GM12878 (cell line): ENCODE data around the gene SH3BP1. TPM values are rescaled to one million over a fixed set of nuclear protein-coding genes. Genes with fewer than 3 reads are reported as not detected.

Experiments
- polyA plus RNA-seq, 11 experiments: library from polyadenylated mRNA; depleted of rRNA in 4 of 11; unstranded in 6 of 11; stranded (reverse) in 5 of 11; fragments of >200 nt; fragmentation: Nextera tagmentation in 4 of 11; fragmentation: Illumina TruSeq in 1 of 11; extraction: Ambion mirVana in 4 of 11; extraction: Trizol in 1 of 11; gene quantifications; 1 replicate in 1 of 11; 2 replicates in 10 of 11; pipeline versions ENCODE4 v1.2.1 to v1.2.3, GENCODE V29; 2011 to 2016; ENCODE audit warnings: inconsistent platforms in 2 of 11, missing spikeins in 2 of 11, low read depth in 1 of 11
- small RNA-seq: library from RNA; depleted of rRNA; stranded (forward); fragments of <200 nt; gene quantifications from one replicate; pipeline ENCODE3, GENCODE V24; 2014
- total RNA-seq, 4 experiments: library from RNA; depleted of rRNA in 3 of 4; stranded (reverse); fragments of >200 nt in 3 of 4; fragmentation: Illumina TruSeq in 1 of 4; extraction: Trizol in 1 of 4; gene quantifications; 2 replicates each; pipeline versions ENCODE4 v1.2.1 to v1.2.3, GENCODE V29; 2013 to 2021

Gene SH3BP1
- total and polyA plus RNA-seq, 10 of the 15 experiments (the other 5 are each of a cell fraction or from before 2014, with no cell fraction given): 0.29 to 70.5 (median 22.5) TPM

Small RNA genes within 50 kb of the gene (small RNA-seq; reads per million reads assigned to genes)
- not detected for gene RN7SL385P

Other genes with a start within 250 kb of the SH3BP1 start
Only the 7 nearest of the 14 such genes appear.
- gene CDC42EP1, start 79.2 kb upstream of the SH3BP1 start, total RNA-seq (2014; rRNA removed): not detected in 2 replicates
- gene CDC42EP1, start 79.2 kb upstream of the SH3BP1 start, total RNA-seq (2014; rRNA removed; fragmentation: Illumina TruSeq; extraction: Trizol): not detected in 2 replicates
- gene CDC42EP1, start 79.2 kb upstream of the SH3BP1 start, total RNA-seq (2021): 0.19 and 0.33 TPM in 2 replicates
- not detected in 2 replicates for gene CDC42EP1, start 79.2 kb upstream of the SH3BP1 start, polyA plus RNA-seq (2011; rRNA removed)
- gene CDC42EP1, start 79.2 kb upstream of the SH3BP1 start, polyA plus RNA-seq (2014; fragmentation: Illumina TruSeq; extraction: Trizol): not detected in 2 replicates
- gene CDC42EP1, start 79.2 kb upstream of the SH3BP1 start, polyA plus RNA-seq (2014; fragmentation: Nextera tagmentation; extraction: Ambion mirVana): not detected
- gene CDC42EP1, start 79.2 kb upstream of the SH3BP1 start, polyA plus RNA-seq (2014; rRNA removed): 0.04 TPM in 1 of 2 replicates, not detected in the other
- under 1 TPM in 1 of 2 experiments, not detected in 1; 0.09 TPM for gene CDC42EP1, start 79.2 kb upstream of the SH3BP1 start, polyA plus RNA-seq (2016; fragmentation: Nextera tagmentation; extraction: Ambion mirVana)
- gene LGALS2, start 59.6 kb upstream of the SH3BP1 start, total RNA-seq (2014; rRNA removed): 0.56 and 0.60 TPM in 2 replicates
- gene LGALS2, start 59.6 kb upstream of the SH3BP1 start, total RNA-seq (2014; rRNA removed; fragmentation: Illumina TruSeq; extraction: Trizol): 0.58 and 0.69 TPM in 2 replicates
- 0.67 and 0.85 TPM in 2 replicates for gene LGALS2, start 59.6 kb upstream of the SH3BP1 start, total RNA-seq (2021)
- gene LGALS2, start 59.6 kb upstream of the SH3BP1 start, polyA plus RNA-seq (2011; rRNA removed): 1.2 and 2.7 TPM in 2 replicates
- 0.56 TPM in 1 of 2 replicates, not detected in the other for gene LGALS2, start 59.6 kb upstream of the SH3BP1 start, polyA plus RNA-seq (2014; fragmentation: Illumina TruSeq; extraction: Trizol)
- 1 to 10 TPM; 1.8 to 2.9 TPM for gene LGALS2, start 59.6 kb upstream of the SH3BP1 start, polyA plus RNA-seq (2014; fragmentation: Nextera tagmentation; extraction: Ambion mirVana)
- 0.77 and 1.9 TPM in 2 replicates for gene LGALS2, start 59.6 kb upstream of the SH3BP1 start, polyA plus RNA-seq (2014; rRNA removed)
- under 1 TPM in 1 of 2 experiments, not detected in 1; 0.38 TPM for gene LGALS2, start 59.6 kb upstream of the SH3BP1 start, polyA plus RNA-seq (2016; fragmentation: Nextera tagmentation; extraction: Ambion mirVana)
- gene GGA1, start 30.8 kb upstream of the SH3BP1 start, total RNA-seq (2014; rRNA removed): 43.1 and 53.4 TPM in 2 replicates
- gene GGA1, start 30.8 kb upstream of the SH3BP1 start, total RNA-seq (2014; rRNA removed; fragmentation: Illumina TruSeq; extraction: Trizol): 29.1 and 30.4 TPM in 2 replicates
- 55.0 and 63.4 TPM in 2 replicates for gene GGA1, start 30.8 kb upstream of the SH3BP1 start, total RNA-seq (2021)
- 38.7 and 43.7 TPM in 2 replicates for gene GGA1, start 30.8 kb upstream of the SH3BP1 start, polyA plus RNA-seq (2011; rRNA removed)
- 23.4 and 31.6 TPM in 2 replicates for gene GGA1, start 30.8 kb upstream of the SH3BP1 start, polyA plus RNA-seq (2014; fragmentation: Illumina TruSeq; extraction: Trizol)
- 1 to 10 TPM; 1.4 to 4.8 TPM for gene GGA1, start 30.8 kb upstream of the SH3BP1 start, polyA plus RNA-seq (2014; fragmentation: Nextera tagmentation; extraction: Ambion mirVana)
- gene GGA1, start 30.8 kb upstream of the SH3BP1 start, polyA plus RNA-seq (2014; rRNA removed): 77.8 and 79.4 TPM in 2 replicates
- gene GGA1, start 30.8 kb upstream of the SH3BP1 start, polyA plus RNA-seq (2016; fragmentation: Nextera tagmentation; extraction: Ambion mirVana): 10 to 100 TPM; 45.0 to 48.0 TPM
- gene PDXP, start 19.1 kb downstream of the SH3BP1 start, total RNA-seq (2014; rRNA removed): 36.8 and 41.1 TPM in 2 replicates
- 27.2 and 29.7 TPM in 2 replicates for gene PDXP, start 19.1 kb downstream of the SH3BP1 start, total RNA-seq (2014; rRNA removed; fragmentation: Illumina TruSeq; extraction: Trizol)
- 38.6 and 44.7 TPM in 2 replicates for gene PDXP, start 19.1 kb downstream of the SH3BP1 start, total RNA-seq (2021)
- gene PDXP, start 19.1 kb downstream of the SH3BP1 start, polyA plus RNA-seq (2011; rRNA removed): 25.4 and 39.4 TPM in 2 replicates
- 30.1 and 40.0 TPM in 2 replicates for gene PDXP, start 19.1 kb downstream of the SH3BP1 start, polyA plus RNA-seq (2014; fragmentation: Illumina TruSeq; extraction: Trizol)
- gene PDXP, start 19.1 kb downstream of the SH3BP1 start, polyA plus RNA-seq (2014; fragmentation: Nextera tagmentation; extraction: Ambion mirVana): 10 to 100 TPM in 1 of 2 experiments, 1 to 10 TPM in 1; 9.8 to 15.2 TPM
- gene PDXP, start 19.1 kb downstream of the SH3BP1 start, polyA plus RNA-seq (2014; rRNA removed): 56.7 and 57.9 TPM in 2 replicates
- gene PDXP, start 19.1 kb downstream of the SH3BP1 start, polyA plus RNA-seq (2016; fragmentation: Nextera tagmentation; extraction: Ambion mirVana): 1 to 10 TPM; 4.4 to 4.8 TPM
- 1,028 and 1,163 TPM in 2 replicates for gene LGALS1, start 36.0 kb downstream of the SH3BP1 start, total RNA-seq (2014; rRNA removed)
- 508 and 518 TPM in 2 replicates for gene LGALS1, start 36.0 kb downstream of the SH3BP1 start, total RNA-seq (2014; rRNA removed; fragmentation: Illumina TruSeq; extraction: Trizol)
- 636 and 637 TPM in 2 replicates for gene LGALS1, start 36.0 kb downstream of the SH3BP1 start, total RNA-seq (2021)
- gene LGALS1, start 36.0 kb downstream of the SH3BP1 start, polyA plus RNA-seq (2011; rRNA removed): 690 and 1,889 TPM in 2 replicates
- 56.5 and 312 TPM in 2 replicates for gene LGALS1, start 36.0 kb downstream of the SH3BP1 start, polyA plus RNA-seq (2014; fragmentation: Illumina TruSeq; extraction: Trizol)
- 100 to 1,000 TPM; 571 TPM for gene LGALS1, start 36.0 kb downstream of the SH3BP1 start, polyA plus RNA-seq (2014; fragmentation: Nextera tagmentation; extraction: Ambion mirVana)
- gene LGALS1, start 36.0 kb downstream of the SH3BP1 start, polyA plus RNA-seq (2014; rRNA removed): 1,386 and 1,631 TPM in 2 replicates
- 100 to 1,000 TPM; 777 to 791 TPM for gene LGALS1, start 36.0 kb downstream of the SH3BP1 start, polyA plus RNA-seq (2016; fragmentation: Nextera tagmentation; extraction: Ambion mirVana)
- gene NOL12, start 46.7 kb downstream of the SH3BP1 start, total RNA-seq (2014; rRNA removed): 42.1 and 43.2 TPM in 2 replicates
- 34.2 and 40.5 TPM in 2 replicates for gene NOL12, start 46.7 kb downstream of the SH3BP1 start, total RNA-seq (2014; rRNA removed; fragmentation: Illumina TruSeq; extraction: Trizol)
- 36.5 and 37.0 TPM in 2 replicates for gene NOL12, start 46.7 kb downstream of the SH3BP1 start, total RNA-seq (2021)
- 23.1 and 25.8 TPM in 2 replicates for gene NOL12, start 46.7 kb downstream of the SH3BP1 start, polyA plus RNA-seq (2011; rRNA removed)
- 15.5 and 43.2 TPM in 2 replicates for gene NOL12, start 46.7 kb downstream of the SH3BP1 start, polyA plus RNA-seq (2014; fragmentation: Illumina TruSeq; extraction: Trizol)
- 10 to 100 TPM in 1 of 2 experiments, 1 to 10 TPM in 1; 3.3 to 12.9 TPM for gene NOL12, start 46.7 kb downstream of the SH3BP1 start, polyA plus RNA-seq (2014; fragmentation: Nextera tagmentation; extraction: Ambion mirVana)
- 41.7 and 49.8 TPM in 2 replicates for gene NOL12, start 46.7 kb downstream of the SH3BP1 start, polyA plus RNA-seq (2014; rRNA removed)
- 10 to 100 TPM; 64.6 to 69.4 TPM for gene NOL12, start 46.7 kb downstream of the SH3BP1 start, polyA plus RNA-seq (2016; fragmentation: Nextera tagmentation; extraction: Ambion mirVana)
- gene TRIOBP, start 57.4 kb downstream of the SH3BP1 start, total RNA-seq (2014; rRNA removed): 18.0 and 21.0 TPM in 2 replicates
- 9.6 and 10.7 TPM in 2 replicates for gene TRIOBP, start 57.4 kb downstream of the SH3BP1 start, total RNA-seq (2014; rRNA removed; fragmentation: Illumina TruSeq; extraction: Trizol)
- gene TRIOBP, start 57.4 kb downstream of the SH3BP1 start, total RNA-seq (2021): 20.5 and 23.6 TPM in 2 replicates
- 6.7 and 10.6 TPM in 2 replicates for gene TRIOBP, start 57.4 kb downstream of the SH3BP1 start, polyA plus RNA-seq (2011; rRNA removed)
- gene TRIOBP, start 57.4 kb downstream of the SH3BP1 start, polyA plus RNA-seq (2014; fragmentation: Illumina TruSeq; extraction: Trizol): 8.9 and 13.1 TPM in 2 replicates
- gene TRIOBP, start 57.4 kb downstream of the SH3BP1 start, polyA plus RNA-seq (2014; fragmentation: Nextera tagmentation; extraction: Ambion mirVana): under 1 TPM; 0.21 to 0.53 TPM
- 19.5 and 20.1 TPM in 2 replicates for gene TRIOBP, start 57.4 kb downstream of the SH3BP1 start, polyA plus RNA-seq (2014; rRNA removed)
- 10 to 100 TPM in 1 of 2 experiments, 1 to 10 TPM in 1; 4.2 to 19.9 TPM for gene TRIOBP, start 57.4 kb downstream of the SH3BP1 start, polyA plus RNA-seq (2016; fragmentation: Nextera tagmentation; extraction: Ambion mirVana)